NB4 (cell line): ENCODE measurements around the gene RBM33.

Experiments used
- DNase-seq: peaks from one replicate; pipeline ENCODE4 v3.0.0; 2010; ENCODE audit warnings: low read depth
- H3K4me3 ChIP-seq: one replicate; pipeline ENCODE4 v1.5.1; 2011; ENCODE audit warnings: mild to moderate bottlenecking, low read depth, low read length, moderate library complexity
- MAX ChIP-seq: IDR thresholded peaks from 2 replicates; pipeline ENCODE4 v1.6.1; 2011; ENCODE audit warnings: low read depth, low read length
- MYC ChIP-seq: IDR thresholded peaks from 2 replicates; pipeline ENCODE4 v1.6.1; 2011; ENCODE audit warnings: low read depth, low read length
- POLR2A ChIP-seq: IDR thresholded peaks from 2 replicates; pipeline ENCODE4 v1.6.1; 2011; ENCODE audit warnings: mild to moderate bottlenecking; ENCODE audit not compliant: insufficient read length; ENCODE audit errors: extremely low read depth
- TF ChIP-seq, protein P1 (sequence below): IDR thresholded peaks from one replicate; pipeline ENCODE4 v1.5.1; 2012; ENCODE audit warnings: low read depth, low read length

Gene RBM33

GRCh38 chr7:155725006-155725355, 80.5 kb downstream of the RBM33 start:
- TF ChIP-seq POLR2A = no peak
- TF ChIP-seq MAX = no peak
- TF ChIP-seq, protein P1, sequence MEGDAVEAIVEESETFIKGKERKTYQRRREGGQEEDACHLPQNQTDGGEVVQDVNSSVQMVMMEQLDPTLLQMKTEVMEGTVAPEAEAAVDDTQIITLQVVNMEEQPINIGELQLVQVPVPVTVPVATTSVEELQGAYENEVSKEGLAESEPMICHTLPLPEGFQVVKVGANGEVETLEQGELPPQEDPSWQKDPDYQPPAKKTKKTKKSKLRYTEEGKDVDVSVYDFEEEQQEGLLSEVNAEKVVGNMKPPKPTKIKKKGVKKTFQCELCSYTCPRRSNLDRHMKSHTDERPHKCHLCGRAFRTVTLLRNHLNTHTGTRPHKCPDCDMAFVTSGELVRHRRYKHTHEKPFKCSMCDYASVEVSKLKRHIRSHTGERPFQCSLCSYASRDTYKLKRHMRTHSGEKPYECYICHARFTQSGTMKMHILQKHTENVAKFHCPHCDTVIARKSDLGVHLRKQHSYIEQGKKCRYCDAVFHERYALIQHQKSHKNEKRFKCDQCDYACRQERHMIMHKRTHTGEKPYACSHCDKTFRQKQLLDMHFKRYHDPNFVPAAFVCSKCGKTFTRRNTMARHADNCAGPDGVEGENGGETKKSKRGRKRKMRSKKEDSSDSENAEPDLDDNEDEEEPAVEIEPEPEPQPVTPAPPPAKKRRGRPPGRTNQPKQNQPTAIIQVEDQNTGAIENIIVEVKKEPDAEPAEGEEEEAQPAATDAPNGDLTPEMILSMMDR = no peak
- no peak for TF ChIP-seq MYC
- H3K4me3 ChIP-seq = no peak overlapping the region
- DNase-seq = no peak

DNA sequence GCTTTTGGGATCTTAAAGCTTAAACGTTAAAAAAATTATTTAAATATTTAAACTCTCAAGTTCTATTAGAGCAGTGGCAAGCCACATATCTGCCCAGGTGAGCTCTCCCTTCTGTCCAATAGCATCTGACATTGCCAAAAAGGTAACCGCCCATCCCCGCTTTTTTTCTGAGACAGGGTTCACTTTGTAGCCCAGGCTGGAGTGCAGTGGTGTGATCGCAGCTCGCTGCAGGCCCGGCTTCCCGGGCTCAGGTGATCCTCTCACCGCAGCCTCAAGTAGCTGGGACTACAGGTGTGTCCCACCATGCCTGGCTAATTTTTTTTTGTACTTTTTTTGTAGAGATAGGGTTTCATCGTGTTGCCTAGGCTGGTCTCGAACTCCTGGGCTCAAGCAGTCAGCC, 83.2 kb downstream of the RBM33 start:
- DNase-seq = no peak
- TF ChIP-seq POLR2A = no peak
- no peak overlapping the region for H3K4me3 ChIP-seq

DNA sequence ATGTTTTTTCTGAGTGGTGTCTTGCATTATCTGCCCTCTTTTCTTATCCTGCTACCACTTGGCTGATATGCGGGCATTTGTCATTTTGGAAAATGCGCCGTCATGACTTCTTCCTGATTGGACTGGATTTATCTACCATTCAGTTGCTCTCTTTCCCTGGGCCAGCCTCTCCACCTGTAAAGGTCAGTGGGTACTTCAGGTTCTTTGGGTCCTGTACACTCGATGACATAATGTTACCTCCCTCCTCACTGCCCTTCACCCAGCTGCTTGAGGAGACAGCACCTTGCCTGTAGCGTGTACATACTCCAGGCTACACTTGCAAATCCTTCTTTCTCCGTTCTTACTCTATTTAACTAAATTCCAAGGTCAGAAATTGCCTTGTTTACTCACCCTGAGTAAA, 83.7 kb downstream of the RBM33 start:
- DNase-seq = no peak
- H3K4me3 ChIP-seq = no peak overlapping the region
- TF ChIP-seq MAX (no peak), MYC (no peak), POLR2A (no peak)
- TF ChIP-seq, protein P1 = no peak

DNA sequence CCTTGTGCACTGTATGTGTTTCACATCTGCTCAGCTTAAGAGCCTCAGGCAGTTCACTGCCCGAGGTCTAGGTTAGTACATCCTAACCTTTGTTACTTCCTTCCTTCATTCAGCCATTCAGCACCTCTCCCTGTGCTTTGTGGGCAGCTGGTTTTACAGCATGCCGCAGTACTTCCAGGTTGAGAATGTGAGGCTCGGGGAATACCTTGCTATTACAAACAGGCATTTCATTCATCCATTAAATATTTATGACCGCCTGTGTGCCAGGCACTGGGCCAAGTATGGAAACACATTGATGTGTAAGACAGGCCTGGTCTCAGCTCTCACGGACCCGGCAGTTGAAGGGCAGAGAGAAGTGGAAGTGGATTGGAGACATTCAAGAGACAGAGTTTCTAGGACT, 85.4 kb downstream of the RBM33 start:
- TF ChIP-seq MYC = no peak
- TF ChIP-seq, protein P1 = no peak
- no peak for TF ChIP-seq MAX
- TF ChIP-seq POLR2A = no peak
- no peak for DNase-seq
- no peak overlapping the region for H3K4me3 ChIP-seq

DNA sequence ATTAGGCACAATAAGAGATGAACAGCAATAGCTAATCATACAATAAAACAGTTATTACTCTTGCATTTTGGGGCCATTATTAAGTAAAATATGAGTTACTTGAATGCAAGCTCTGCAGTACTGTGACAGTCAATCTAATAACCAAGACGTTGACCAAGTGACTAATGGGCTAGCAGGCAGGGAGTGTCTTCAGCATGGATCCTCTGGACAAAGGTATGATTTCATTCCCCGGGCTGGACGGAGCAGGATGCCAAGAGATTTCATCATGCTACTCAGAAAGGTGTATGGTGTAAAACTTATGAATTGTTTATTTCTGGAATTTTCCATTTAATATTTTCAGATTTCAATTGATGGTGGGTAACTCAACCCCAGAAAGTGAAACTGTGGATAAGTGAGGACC, 86.9 kb downstream of the RBM33 start:
- DNase-seq = no peak
- no peak for TF ChIP-seq MAX
- no peak for TF ChIP-seq POLR2A
- TF ChIP-seq MYC = no peak
- TF ChIP-seq, protein P1 = no peak
- no peak overlapping the region for H3K4me3 ChIP-seq

DNA sequence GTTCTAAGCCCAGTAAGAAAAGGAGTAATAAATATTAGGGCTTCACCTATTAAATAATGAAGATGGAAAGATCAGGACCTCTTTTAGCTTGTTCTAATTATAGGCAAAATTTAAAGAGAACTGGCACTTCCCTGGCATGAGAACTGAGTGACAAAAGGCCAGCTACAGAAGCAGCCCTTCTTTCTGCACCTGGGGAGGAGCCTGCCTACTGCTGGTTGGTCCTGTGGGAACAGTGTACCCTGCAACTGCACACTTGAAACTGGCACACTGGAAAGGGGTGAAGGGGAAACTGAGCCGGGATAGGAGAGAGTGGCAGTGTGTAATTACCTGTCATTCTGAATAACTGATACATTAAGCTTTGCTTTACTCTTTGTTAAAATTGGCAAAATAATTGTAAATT, 87.4 kb downstream of the RBM33 start:
- no peak overlapping the region for H3K4me3 ChIP-seq
- DNase-seq = no peak
- TF ChIP-seq POLR2A = no peak
- TF ChIP-seq, protein P1 = no peak
- no peak for TF ChIP-seq MYC
- no peak for TF ChIP-seq MAX

DNA sequence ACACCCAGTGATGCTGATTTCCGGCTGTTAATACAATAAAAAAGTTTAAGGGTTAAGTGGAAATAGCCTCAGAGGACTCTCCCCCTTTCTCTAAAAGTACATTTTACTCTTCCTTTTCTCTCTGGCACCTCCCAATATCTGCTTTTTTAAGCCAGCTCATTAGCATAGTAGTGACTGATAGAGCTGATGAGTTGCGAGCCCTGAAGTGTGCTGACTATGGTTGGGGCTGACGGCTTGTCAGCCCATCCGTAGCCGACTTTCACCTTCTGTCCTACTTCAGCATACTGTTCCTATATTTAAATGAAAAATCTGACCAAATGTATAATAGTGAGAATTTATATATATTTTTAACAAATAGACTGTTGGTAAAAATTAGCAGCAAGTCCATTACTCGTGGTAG, 87.8 kb downstream of the RBM33 start:
- no peak for DNase-seq
- TF ChIP-seq, protein P1 = no peak
- TF ChIP-seq MAX (no peak), POLR2A (no peak), MYC (no peak)

More for the DNA sequence above, 87.8 kb downstream of the RBM33 start:
- no peak overlapping the region for H3K4me3 ChIP-seq
